GM19238 (cell line): Measurements from ENCODE around the gene CNOT6.

Experiments
- DNase-seq: peaks from one replicate; pipeline ENCODE4 v3.0.0; 2011; ENCODE audit warnings: low spot score; ENCODE audit not compliant: insufficient read length

The CNOT6 gene

GRCh38 chr5:180563994-180564393 is 69.8 kb downstream of the CNOT6 start:
- no peak for DNase-seq

GRCh38 chr5:180568914-180569313 is 74.7 kb downstream of the CNOT6 start:
- no peak for DNase-seq

GRCh38 chr5:180575571-180575970 is 81.4 kb downstream of the CNOT6 start:
- no peak for DNase-seq

- no peak for DNase-seq
Measured at GRCh38 chr5:180580681-180581080, 86.5 kb downstream of the CNOT6 start.

- DNase-seq = no peak
Measured at GRCh38 chr5:180583738-180584137, 89.6 kb downstream of the CNOT6 start.

GRCh38 chr5:180586204-180586603 is 92.0 kb downstream of the CNOT6 start:
- no peak for DNase-seq

- no peak for DNase-seq
Measured at GRCh38 chr5:180586870-180587269, 92.7 kb downstream of the CNOT6 start.

GRCh38 chr5:180589771-180590542 is 95.8 kb downstream of the CNOT6 start:
- DNase-seq = no peak

- DNase-seq = no peak
Measured at GRCh38 chr5:180590543-180591310, 96.5 kb downstream of the CNOT6 start.

- DNase-seq = no peak
Measured at GRCh38 chr5:180591311-180591887, 97.2 kb downstream of the CNOT6 start, which contains the start of gene SCGB3A1. SCGB3A1 (minus strand) TSS chr5:180591499; CDS start chr5:180591462, 37 bp downstream.

GRCh38 chr5:180592176-180592575 is 98.0 kb downstream of the CNOT6 start:
- no peak for DNase-seq

GRCh38 chr5:180593446-180594206 is 99.4 kb downstream of the CNOT6 start:
- no peak for DNase-seq

- DNase-seq = no peak
Measured at GRCh38 chr5:180594311-180595045, 100.3 kb downstream of the CNOT6 start.

GRCh38 chr5:180595046-180595379 is 100.8 kb downstream of the CNOT6 start:
- DNase-seq = no peak

- no peak for DNase-seq
Measured at GRCh38 chr5:180595381-180596114, 101.4 kb downstream of the CNOT6 start.

GRCh38 chr5:180596115-180596667 is 102.0 kb downstream of the CNOT6 start:
- DNase-seq = no peak

GRCh38 chr5:180596668-180597231 is 102.6 kb downstream of the CNOT6 start:
- no peak for DNase-seq

- no peak for DNase-seq
Measured at GRCh38 chr5:180598316-180598701, 104.1 kb downstream of the CNOT6 start.

- DNase-seq = no peak
Measured at GRCh38 chr5:180598797-180599589, 104.8 kb downstream of the CNOT6 start.
